B cell (primary cell): ENCODE data around the gene C12orf57. TPM values are rescaled to one million over a fixed set of nuclear protein-coding genes. Genes with fewer than 3 reads are reported as not detected.

Experiments
- ATAC-seq: fragments of 200-7000 bp; cut with Tn5 transposase; one replicate; pipeline ENCODE4 v1.10.0; 2021; ENCODE audit warnings: low read depth, mild to moderate bottlenecking, moderate number of reproducible peaks, moderate library complexity
- CTCF ChIA-PET: fragments of 350-600 bp; sonication (Branson Sonifier 250); formaldehyde crosslinking; loops from one replicate; lab custom pipeline; 2021; ENCODE audit warnings: antibody characterized with exemption, inconsistent platforms; lab: Charles Lee
- POLR2A ChIA-PET: fragments of 350-600 bp; sonication (Branson Sonifier 250); formaldehyde crosslinking; loops from one replicate; lab custom pipeline; 2021; ENCODE audit warnings: antibody characterized with exemption; lab: Charles Lee
- DNase-seq: peaks from one replicate; pipeline ENCODE4 v3.0.0; 2013
- H2AFZ ChIP-seq: 2 replicates; pipeline ENCODE4 v1.6.1; 2012; ENCODE audit warnings: mild to moderate bottlenecking, low read depth, low read length; ENCODE audit not compliant: insufficient read depth, poor library complexity, severe bottlenecking
- H3K27ac ChIP-seq, 2 donors: 1 replicate in 1 of 2; 2 replicates in 1 of 2; pipeline ENCODE4 v1.5.1; 2012 to 2013; ENCODE audit warnings: low read length in 2 of 2, mild to moderate bottlenecking in 2 of 2, moderate library complexity in 1 of 2
- H3K27me3 ChIP-seq, 4 experiments: fragments of 200-600 bp in 1 of 4; sonication (generic) in 1 of 4; replicated peaks in 1 of 4; 1 replicate in 2 of 4; 2 replicates in 2 of 4; pipeline versions ENCODE4 v1.6.1 to v1.7.0; 2013 to 2016; ENCODE audit warnings: low read length in 3 of 4, mild to moderate bottlenecking in 2 of 4, mixed read lengths in 1 of 4, moderate library complexity in 1 of 4; ENCODE audit not compliant: insufficient read depth in 4 of 4, control insufficient read depth in 3 of 4; ENCODE audit errors: control extremely low read depth in 1 of 4
- H3K36me3 ChIP-seq, 2 experiments: replicated peaks in 1 of 2; 1 replicate in 1 of 2; 2 replicates in 1 of 2; pipeline versions ENCODE4 v1.6.1 to v1.7.1; 2013; ENCODE audit warnings: low read length in 1 of 2; ENCODE audit not compliant: insufficient read depth in 2 of 2, control insufficient read depth in 1 of 2; ENCODE audit errors: control extremely low read depth in 1 of 2, extremely low read depth in 1 of 2
- H3K4me1 ChIP-seq, 2 donors: fragments of 200-600 bp in 1 of 2; sonication (generic) in 1 of 2; 1 replicate in 1 of 2; 2 replicates in 1 of 2; pipeline versions ENCODE4 v1.5.1 to v1.6.1; 2013 to 2017; ENCODE audit warnings: low read length in 2 of 2; ENCODE audit not compliant: control insufficient read depth in 2 of 2, insufficient read depth in 2 of 2
- H3K4me2 ChIP-seq: replicated peaks from 2 replicates; pipeline ENCODE3; 2012; ENCODE audit warnings: mild to moderate bottlenecking, low read depth, low read length; ENCODE audit not compliant: poor library complexity, severe bottlenecking
- H3K4me3 ChIP-seq, 5 experiments: fragments of 200-600 bp in 1 of 5; sonication (generic) in 1 of 5; 1 replicate in 3 of 5; 2 replicates in 2 of 5; pipeline versions ENCODE4 v1.5.1 to v1.7.0; 2011 to 2016; ENCODE audit warnings: low read length in 4 of 5, mild to moderate bottlenecking in 4 of 5, low read depth in 2 of 5, control low read depth in 1 of 5, moderate library complexity in 1 of 5; ENCODE audit not compliant: insufficient read depth in 1 of 5; ENCODE audit errors: control extremely low read depth in 1 of 5, extremely low read depth in 1 of 5
- H3K79me2 ChIP-seq: fragments of 200-600 bp; sonication (generic); one replicate; pipeline ENCODE4 v1.6.0; 2016; ENCODE audit warnings: low read length; ENCODE audit not compliant: control insufficient read depth, insufficient read depth
- H3K9ac ChIP-seq: fragments of 200-600 bp; sonication (generic); 2 replicates; pipeline ENCODE4 v1.6.1; 2017; ENCODE audit warnings: mild to moderate bottlenecking, low read length, moderate library complexity
- H3K9me3 ChIP-seq, 3 donors: one replicate each; pipeline versions ENCODE4 v1.6.1 to v1.7.1; 2013; ENCODE audit warnings: low read length in 2 of 3; ENCODE audit not compliant: control insufficient read depth in 2 of 3, insufficient read depth in 1 of 3; ENCODE audit errors: control extremely low read depth in 1 of 3
- H4K20me1 ChIP-seq: 2 replicates; pipeline ENCODE4 v1.6.0; 2012; ENCODE audit warnings: mild to moderate bottlenecking, low read length; ENCODE audit not compliant: insufficient read depth, control insufficient read depth, poor library complexity, severe bottlenecking
- H3K27ac Mint-ChIP-seq: one replicate; pipeline ENCODE4 v1.8.0; 2021; ENCODE audit warnings: mixed read lengths
- H3K27me3 Mint-ChIP-seq: one replicate; pipeline ENCODE4 v1.8.0; 2021; ENCODE audit warnings: mixed read lengths
- H3K4me1 Mint-ChIP-seq: one replicate; pipeline ENCODE4 v1.8.0; 2021; ENCODE audit warnings: mixed read lengths
- H3K4me3 Mint-ChIP-seq: one replicate; pipeline ENCODE4 v1.8.0; 2021; ENCODE audit warnings: mixed read lengths
- H3K9me3 Mint-ChIP-seq: one replicate; pipeline ENCODE4 v1.8.0; 2022; ENCODE audit warnings: mixed read lengths; ENCODE audit not compliant: insufficient read depth
- CTCF ChIP-seq: fragments of 200-600 bp; IDR thresholded peaks from one replicate; pipeline ENCODE4 v1.8.0; 2022; ENCODE audit warnings: antibody characterized with exemption, mild to moderate bottlenecking
- EZH2 ChIP-seq: IDR thresholded peaks from 2 replicates; pipeline ENCODE4 v1.6.1; 2012; ENCODE audit warnings: borderline replicate concordance, low read depth, mild to moderate bottlenecking, moderate library complexity, low read length; ENCODE audit not compliant: insufficient read depth, poor library complexity, severe bottlenecking
- WGBS: methylation state at CpG from one replicate; pipeline ENCODE4 v1.1.5; 2013; ENCODE audit warnings: missing lambda C conversion rate; ENCODE audit not compliant: insufficient coverage; 5-methylcytosine and 5-hydroxymethylcytosine counted together
- intact Hi-C: fragments of 100-400 bp; cut with micrococcal nuclease; formaldehyde crosslinking; loops from one replicate; pipeline ENCODE4 v1.10.0; 2022
- polyA plus RNA-seq: library from polyadenylated mRNA; depleted of rRNA; stranded (reverse); fragments of >200 nt; gene quantifications from 2 replicates; pipeline ENCODE4 v1.2.3, GENCODE V29; 2012
- total RNA-seq, 2 donors: library from RNA; stranded (reverse); fragments of 120-200 nt in 1 of 2; gene quantifications; 1 replicate in 1 of 2; 2 replicates in 1 of 2; pipeline versions ENCODE4 v1.2.3 to v1.2.4, GENCODE V29; 2013 to 2022

C12orf57 gene
- total and polyA plus RNA-seq, 2 donors (not counting 1 experiment from before 2014, with no cell fraction given) = 90.9 to 460 TPM

GRCh38 chr12:6960593-6961277, 16.9 kb downstream of the C12orf57 start:
- Histone ChIP-seq H3K4me1 (peaks cover 88 to 96% of the 10 kb centered on the region in 2 donors), H3K79me2 (peaks cover 47% of the 10 kb centered on the region), H3K4me3 (peak overlapping the region in 3 of 5 experiments; percentile 2 to 54 (median 7)), H3K36me3 (peaks cover 0 to 69% of the 10 kb centered on the region in 2 experiments), H3K4me2 (peak overlapping the region; percentile 92), H3K9me3 (no peaks in the 10 kb centered on the region), H3K27ac (peak overlapping the region; percentile 95 to 99), H3K9ac (peak overlapping the region; percentile 41), H2AFZ (no peak overlapping the region), H3K27me3 (no peaks in the 10 kb centered on the region), H4K20me1 (peaks cover 17% of the 10 kb centered on the region)
- DNase-seq (peak; percentile 67), ATAC-seq (peak; percentile 22)
- Mint-ChIP-seq H3K27ac (peak overlapping the region; percentile 98), H3K4me3 (peak overlapping the region; percentile 91), H3K4me1 (peaks cover 91% of the 10 kb centered on the region), H3K9me3 (no peaks in the 10 kb centered on the region), H3K27me3 (no peaks in the 10 kb centered on the region)
- intact Hi-C loops = loop anchor here (1.0 to 2.0 kb wide), 2 partner anchors 16 to 92 kb away; partner anchors contain the start of gene C12orf57
- no peak for TF ChIP-seq EZH2
- peak; percentile 4 for TF ChIP-seq CTCF
- ChIA-PET CTCF (interaction anchor here (0.6 to 13.5 kb wide), 8 partner anchors 8 to 90 kb away, joined by 3 to 944 read pairs (median 5); partner anchors contain the start of genes C12orf57, LPCAT3, PTPN6 and RNU7-1), POLR2A (interaction anchor here (0.6 to 18.2 kb wide), 5 partner anchors 10 to 332 kb away, joined by 3 to 662 read pairs (median 3); partner anchors contain the start of genes C12orf57, EMG1, PHB2 and PTPN6)
- WGBS = 56% methylated on average over 13 of the region's 13 CpGs
